ENCODE data around the gene RAI1. TPM values are rescaled to one million over a fixed set of nuclear protein-coding genes. Genes with fewer than 3 reads are reported as not detected.

The RAI1 gene
- total and polyA plus RNA-seq, 10 of the 15 experiments (the other 5 are each of a cell fraction or from before 2014, with no cell fraction given), result 0.66 to 37.7 (median 6.0) TPM

DNA sequence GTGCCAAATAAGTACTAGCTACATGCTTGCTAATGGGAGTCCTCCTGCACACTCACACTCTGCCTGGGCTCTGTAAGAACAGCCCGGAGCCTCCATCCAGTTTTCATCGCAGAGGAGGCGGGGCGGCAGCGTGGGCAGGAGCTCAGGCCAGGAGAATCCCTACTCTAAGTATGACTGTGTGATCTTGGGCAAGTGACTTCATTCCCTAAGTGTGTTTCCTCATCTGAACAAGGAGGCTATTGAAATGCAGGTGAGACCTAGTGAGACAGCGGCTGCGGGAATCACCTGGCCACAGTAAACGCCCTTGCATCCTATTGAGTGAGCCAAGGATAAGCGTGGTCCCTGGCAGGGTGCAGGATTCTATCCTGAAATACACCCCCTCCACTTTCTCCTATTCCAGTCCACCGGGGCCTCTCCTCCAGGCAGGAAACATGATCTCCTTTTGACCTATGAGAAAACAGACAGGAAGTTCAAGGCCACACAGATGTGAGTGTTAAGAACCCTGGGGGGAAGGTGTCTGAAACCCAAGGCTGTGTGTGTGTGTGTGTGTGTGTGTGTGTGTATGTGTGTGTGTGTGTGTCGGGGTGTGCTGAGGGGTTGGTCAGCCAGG lies 5.2 kb upstream of the RAI1 start (continued):
- TF ChIP-seq, protein P1, sequence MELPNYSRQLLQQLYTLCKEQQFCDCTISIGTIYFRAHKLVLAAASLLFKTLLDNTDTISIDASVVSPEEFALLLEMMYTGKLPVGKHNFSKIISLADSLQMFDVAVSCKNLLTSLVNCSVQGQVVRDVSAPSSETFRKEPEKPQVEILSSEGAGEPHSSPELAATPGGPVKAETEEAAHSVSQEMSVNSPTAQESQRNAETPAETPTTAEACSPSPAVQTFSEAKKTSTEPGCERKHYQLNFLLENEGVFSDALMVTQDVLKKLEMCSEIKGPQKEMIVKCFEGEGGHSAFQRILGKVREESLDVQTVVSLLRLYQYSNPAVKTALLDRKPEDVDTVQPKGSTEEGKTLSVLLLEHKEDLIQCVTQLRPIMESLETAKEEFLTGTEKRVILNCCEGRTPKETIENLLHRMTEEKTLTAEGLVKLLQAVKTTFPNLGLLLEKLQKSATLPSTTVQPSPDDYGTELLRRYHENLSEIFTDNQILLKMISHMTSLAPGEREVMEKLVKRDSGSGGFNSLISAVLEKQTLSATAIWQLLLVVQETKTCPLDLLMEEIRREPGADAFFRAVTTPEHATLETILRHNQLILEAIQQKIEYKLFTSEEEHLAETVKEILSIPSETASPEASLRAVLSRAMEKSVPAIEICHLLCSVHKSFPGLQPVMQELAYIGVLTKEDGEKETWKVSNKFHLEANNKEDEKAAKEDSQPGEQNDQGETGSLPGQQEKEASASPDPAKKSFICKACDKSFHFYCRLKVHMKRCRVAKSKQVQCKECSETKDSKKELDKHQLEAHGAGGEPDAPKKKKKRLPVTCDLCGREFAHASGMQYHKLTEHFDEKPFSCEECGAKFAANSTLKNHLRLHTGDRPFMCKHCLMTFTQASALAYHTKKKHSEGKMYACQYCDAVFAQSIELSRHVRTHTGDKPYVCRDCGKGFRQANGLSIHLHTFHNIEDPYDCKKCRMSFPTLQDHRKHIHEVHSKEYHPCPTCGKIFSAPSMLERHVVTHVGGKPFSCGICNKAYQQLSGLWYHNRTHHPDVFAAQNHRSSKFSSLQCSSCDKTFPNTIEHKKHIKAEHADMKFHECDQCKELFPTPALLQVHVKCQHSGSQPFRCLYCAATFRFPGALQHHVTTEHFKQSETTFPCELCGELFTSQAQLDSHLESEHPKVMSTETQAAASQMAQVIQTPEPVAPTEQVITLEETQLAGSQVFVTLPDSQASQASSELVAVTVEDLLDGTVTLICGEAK (IDR thresholded peaks at IDR 0.05; ENCODE audit: borderline replicate concordance), result no peak
- TF ChIP-seq NR2F1 (conservative IDR thresholded peaks at IDR 0.05), result peak; percentile 59
- TF ChIP-seq BHLHE40 (IDR thresholded peaks at IDR 0.05; ENCODE audit: borderline replicate concordance in 1 of 2, low read depth in 2 of 2, low read length in 1 of 2), result peak; percentile 23 to 71; a peak in 2 of 4 replicates

DNA sequence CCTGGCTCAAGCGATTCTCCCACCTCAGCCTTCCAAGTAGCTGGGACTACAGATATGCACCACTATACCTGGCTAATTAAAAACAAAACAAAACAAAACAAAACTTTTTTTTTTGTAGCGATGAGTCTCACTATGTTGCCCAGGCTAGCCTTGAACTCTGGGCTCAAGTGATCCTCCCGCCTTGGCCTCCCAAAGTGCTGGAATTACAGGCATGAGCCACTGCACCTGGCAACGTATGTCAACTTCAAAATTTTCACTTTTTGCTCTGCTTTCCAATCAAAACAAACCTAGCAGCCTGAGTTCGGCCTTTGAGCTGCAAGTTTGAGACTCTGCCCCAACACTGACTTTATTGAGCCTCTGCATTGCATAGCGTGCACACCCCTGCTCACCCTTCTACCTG lies 4.5 kb upstream of the RAI1 start:
- WGBS (ENCODE audit: insufficient coverage, insufficient replicate concordance, low lambda C conversion rate, missing lambda C conversion rate), result 77% methylated on average over 6 of the region's 6 CpGs
- ATAC-seq (no peak), DNase-seq (ENCODE audit: low read depth, low spot score) (no peak), FAIRE-seq (no peak)
- Histone ChIP-seq H3K36me3 (ENCODE audit: control insufficient read depth in 2 of 2, insufficient read depth in 2 of 2, low read length in 1 of 2) (no peaks in the 10 kb centered on the region), H4K20me1 (ENCODE audit: control insufficient read depth, insufficient read depth) (no peaks in the 10 kb centered on the region), H3K4me3 (no peak overlapping the region), H3K9me3 (replicated peaks; ENCODE audit: control insufficient read depth, insufficient read depth, low read length) (no peaks in the 10 kb centered on the region), H3K9ac (ENCODE audit: control insufficient read depth, insufficient read depth, low read length) (no peak overlapping the region), H3K27me3 (replicated peaks in 1 of 2; ENCODE audit: control insufficient read depth in 2 of 2, insufficient read depth in 2 of 2, low read length in 1 of 2) (no peaks in the 10 kb centered on the region; a peak in 1 of 4 replicates), H3K27ac (ENCODE audit: control insufficient read depth, insufficient read depth) (no peak overlapping the region), H2AFZ (ENCODE audit: control insufficient read depth, low read depth, low read length) (no peak overlapping the region), H3K79me2 (ENCODE audit: control insufficient read depth, insufficient read depth, low read length) (peaks cover 3% of the 10 kb centered on the region), H3K4me2 (ENCODE audit: control insufficient read depth, insufficient read depth) (no peak overlapping the region), H3K4me1 (ENCODE audit: control insufficient read depth, insufficient read depth, low read length) (peaks cover 27% of the 10 kb centered on the region)
- intact Hi-C loops (cut with micrococcal nuclease; ENCODE audit: unreplicated experiment) (no loop called here), in situ Hi-C loops (cut with MboI) (loop anchor here (5.0 kb wide), 2 partner anchors 186 to 356 kb away; no protein-coding TSS in a partner anchor)
- CTCF ChIA-PET, result interaction anchor here (0.8 kb wide), 2 partner anchors 131 to 183 kb away, joined by 3 to 6 read pairs; no protein-coding TSS in a partner anchor
- BruUV-seq (replicated peaks), result no TSS peak
- RAD21 ChIA-PET (ENCODE audit: unreplicated experiment), result interaction anchor here (1.3 kb wide), 1 partner anchor 358 kb away, joined by 3 read pairs; no protein-coding TSS in a partner anchor
- POLR2A ChIA-PET, result no interaction called here
- SMC1A ChIA-PET (ENCODE audit: uncharacterized antibody, unreplicated experiment), result no interaction called here
- TF ChIP-seq MTA3 (IDR thresholded peaks at IDR 0.05; ENCODE audit: borderline replicate concordance, low read length) (no peak), NR2F1 (conservative IDR thresholded peaks at IDR 0.05) (no peak), YBX1 (IDR thresholded peaks at IDR 0.05) (no peak), KDM1A (IDR thresholded peaks at IDR 0.05; ENCODE audit: borderline replicate concordance) (no peak), CHD1 (IDR thresholded peaks at IDR 0.05; ENCODE audit: low read depth, low read length) (no peak), MEF2A (IDR thresholded peaks at IDR 0.05; ENCODE audit: insufficient read depth, low read depth, low read length) (no peak), RB1 (IDR thresholded peaks at IDR 0.05; ENCODE audit: borderline replicate concordance) (no peak), HDAC2 (IDR thresholded peaks at IDR 0.05) (no peak), CEBPB (IDR thresholded peaks at IDR 0.05; ENCODE audit: borderline replicate concordance in 1 of 2, low read depth in 2 of 2, low read length in 2 of 2) (no peak)
- TF ChIP-seq, protein P2, sequence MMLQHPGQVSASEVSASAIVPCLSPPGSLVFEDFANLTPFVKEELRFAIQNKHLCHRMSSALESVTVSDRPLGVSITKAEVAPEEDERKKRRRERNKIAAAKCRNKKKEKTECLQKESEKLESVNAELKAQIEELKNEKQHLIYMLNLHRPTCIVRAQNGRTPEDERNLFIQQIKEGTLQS (IDR thresholded peaks at IDR 0.05; ENCODE audit: borderline replicate concordance, extremely low read depth, low read depth, low read length), result no peak
- TF ChIP-seq, protein P3, sequence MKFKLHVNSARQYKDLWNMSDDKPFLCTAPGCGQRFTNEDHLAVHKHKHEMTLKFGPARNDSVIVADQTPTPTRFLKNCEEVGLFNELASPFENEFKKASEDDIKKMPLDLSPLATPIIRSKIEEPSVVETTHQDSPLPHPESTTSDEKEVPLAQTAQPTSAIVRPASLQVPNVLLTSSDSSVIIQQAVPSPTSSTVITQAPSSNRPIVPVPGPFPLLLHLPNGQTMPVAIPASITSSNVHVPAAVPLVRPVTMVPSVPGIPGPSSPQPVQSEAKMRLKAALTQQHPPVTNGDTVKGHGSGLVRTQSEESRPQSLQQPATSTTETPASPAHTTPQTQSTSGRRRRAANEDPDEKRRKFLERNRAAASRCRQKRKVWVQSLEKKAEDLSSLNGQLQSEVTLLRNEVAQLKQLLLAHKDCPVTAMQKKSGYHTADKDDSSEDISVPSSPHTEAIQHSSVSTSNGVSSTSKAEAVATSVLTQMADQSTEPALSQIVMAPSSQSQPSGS (IDR thresholded peaks at IDR 0.05; ENCODE audit: low read length), result no peak
- TF ChIP-seq, protein P4, sequence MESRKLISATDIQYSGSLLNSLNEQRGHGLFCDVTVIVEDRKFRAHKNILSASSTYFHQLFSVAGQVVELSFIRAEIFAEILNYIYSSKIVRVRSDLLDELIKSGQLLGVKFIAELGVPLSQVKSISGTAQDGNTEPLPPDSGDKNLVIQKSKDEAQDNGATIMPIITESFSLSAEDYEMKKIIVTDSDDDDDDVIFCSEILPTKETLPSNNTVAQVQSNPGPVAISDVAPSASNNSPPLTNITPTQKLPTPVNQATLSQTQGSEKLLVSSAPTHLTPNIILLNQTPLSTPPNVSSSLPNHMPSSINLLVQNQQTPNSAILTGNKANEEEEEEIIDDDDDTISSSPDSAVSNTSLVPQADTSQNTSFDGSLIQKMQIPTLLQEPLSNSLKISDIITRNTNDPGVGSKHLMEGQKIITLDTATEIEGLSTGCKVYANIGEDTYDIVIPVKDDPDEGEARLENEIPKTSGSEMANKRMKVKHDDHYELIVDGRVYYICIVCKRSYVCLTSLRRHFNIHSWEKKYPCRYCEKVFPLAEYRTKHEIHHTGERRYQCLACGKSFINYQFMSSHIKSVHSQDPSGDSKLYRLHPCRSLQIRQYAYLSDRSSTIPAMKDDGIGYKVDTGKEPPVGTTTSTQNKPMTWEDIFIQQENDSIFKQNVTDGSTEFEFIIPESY (IDR thresholded peaks at IDR 0.05), result no peak
